ENCODE data around the gene PIAS4. TPM values are rescaled to one million over a fixed set of nuclear protein-coding genes. Genes with fewer than 3 reads are reported as not detected.

The PIAS4 gene
- total RNA-seq, 4 donors from 2014 or later, result 23.0 to 32.4 (median 26.3) TPM

DNA sequence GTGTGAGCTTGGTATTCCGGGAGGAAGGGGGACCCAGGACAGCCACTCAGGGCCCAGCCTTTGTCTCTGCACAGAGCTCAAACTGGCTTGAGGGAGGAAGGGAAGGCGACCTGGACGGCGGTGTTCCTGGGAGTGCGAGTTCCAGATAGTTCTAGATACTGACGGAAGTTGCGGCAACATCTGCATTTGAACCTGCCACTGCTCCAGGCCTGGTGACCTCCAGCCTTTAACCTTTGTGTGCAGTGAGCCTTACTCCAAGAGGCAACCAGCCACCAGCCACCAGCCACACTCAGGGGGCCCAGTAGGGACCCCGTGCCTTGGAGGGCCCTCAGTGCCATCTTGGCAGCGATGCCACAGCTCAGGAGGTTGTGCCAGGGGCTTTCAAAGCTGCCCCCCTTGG is 74.6 kb downstream of the PIAS4 start:
- 75 to 84% methylated on average over 7 of the region's 9 CpGs for WGBS, 2 donors
- no peaks in the 10 kb centered on the region for H3K9me3 ChIP-seq
- no peaks in the 10 kb centered on the region for H3K36me3 ChIP-seq
- peaks cover 3 to 38% (median 20%) of the 10 kb centered on the region in 4 donors for H3K4me1 ChIP-seq
- no peak for TF ChIP-seq POLR2A (IDR thresholded peaks at IDR 0.05)
- no peak for TF ChIP-seq CTCF (IDR thresholded peaks at IDR 0.05)
- TF ChIP-seq EP300 (IDR thresholded peaks at IDR 0.05), result no peak
- no peak overlapping the region for H3K27ac ChIP-seq
- no peak for DNase-seq (ENCODE audit: low spot score in 2 of 2)
- no peaks in the 10 kb centered on the region for H3K27me3 ChIP-seq
- no peak overlapping the region for H3K4me3 ChIP-seq

DNA sequence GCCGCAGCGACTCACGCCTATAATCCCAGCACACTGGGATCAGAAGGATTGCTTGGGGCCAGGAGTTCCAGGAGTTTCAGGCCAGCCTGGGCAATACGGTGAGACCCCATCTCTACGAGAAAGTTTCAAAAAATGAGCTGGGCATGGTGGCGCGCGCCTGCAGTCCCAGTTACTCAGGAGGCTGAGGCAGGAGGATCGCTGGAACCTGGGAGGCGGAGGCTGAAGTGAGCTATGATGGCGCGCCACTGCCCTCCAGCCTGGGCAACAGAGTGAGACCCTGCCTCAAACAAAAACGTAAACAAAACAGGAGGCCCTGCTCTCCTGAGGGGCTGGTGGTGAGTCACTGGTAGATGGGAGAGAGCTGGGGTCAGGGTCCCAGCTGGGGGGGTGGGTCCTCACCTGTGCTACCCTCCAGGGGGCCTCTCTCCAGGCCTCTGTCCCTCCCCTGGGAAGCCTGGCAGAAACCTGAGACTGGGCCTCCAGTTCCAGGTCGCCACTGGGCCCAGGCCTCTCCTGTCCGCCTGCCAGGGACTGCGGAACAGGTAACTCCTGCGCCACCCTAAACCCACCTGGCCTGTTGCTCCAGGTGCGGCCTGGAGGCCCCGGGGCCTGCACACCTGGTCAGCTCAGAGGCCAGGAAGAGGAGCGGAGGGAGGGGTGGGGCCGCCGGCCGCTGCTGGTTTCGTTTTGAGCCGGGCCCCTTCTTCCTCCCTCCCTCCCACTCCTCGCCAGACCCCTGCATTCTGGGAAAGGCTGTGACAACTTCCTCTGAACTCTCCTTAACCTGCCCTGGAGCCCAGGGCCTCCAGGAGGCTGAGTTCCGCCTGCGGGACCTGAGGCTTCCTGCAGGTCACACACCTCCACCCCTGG is 76.4 kb downstream of the PIAS4 start:
- H3K4me1 ChIP-seq, result peaks cover 0 to 31% (median 8%) of the 10 kb centered on the region in 4 donors
- H3K9me3 ChIP-seq, result no peaks in the 10 kb centered on the region
- TF ChIP-seq CTCF (IDR thresholded peaks at IDR 0.05), result no peak
- TF ChIP-seq EP300 (IDR thresholded peaks at IDR 0.05), result no peak
- no peak for TF ChIP-seq POLR2A (IDR thresholded peaks at IDR 0.05)
- no peak for DNase-seq (ENCODE audit: low spot score in 2 of 2)
- WGBS, 2 donors, result 50 to 57% methylated on average over 23 to 28 of the region's 28 CpGs
- peak overlapping the region in 2 of 4 donors; percentile 37 to 50 for H3K27ac ChIP-seq
- H3K36me3 ChIP-seq, result peaks cover 0 to 6% (median 0%) of the 10 kb centered on the region in 3 donors
- no peaks in the 10 kb centered on the region for H3K27me3 ChIP-seq
- H3K4me3 ChIP-seq, result peak overlapping the region in 3 of 4 donors; percentile 6 to 38 (median 9)

- peaks cover 0 to 28% (median 8%) of the 10 kb centered on the region in 4 donors for H3K4me1 ChIP-seq
- TF ChIP-seq CTCF (IDR thresholded peaks at IDR 0.05), result no peak
- TF ChIP-seq POLR2A (IDR thresholded peaks at IDR 0.05), result no peak
- TF ChIP-seq EP300 (IDR thresholded peaks at IDR 0.05), result no peak
- 56 to 60% methylated on average over 7 to 8 of the region's 8 CpGs for WGBS, 2 donors
- H3K27ac ChIP-seq, result peak overlapping the region in 2 of 4 donors; percentile 37 to 50
- H3K4me3 ChIP-seq, result peak overlapping the region in 1 of 4 donors; percentile 38
- no peaks in the 10 kb centered on the region for H3K27me3 ChIP-seq
- no peak for DNase-seq (ENCODE audit: low spot score in 2 of 2)
- H3K36me3 ChIP-seq, result peaks cover 0 to 11% (median 0%) of the 10 kb centered on the region in 3 donors
- H3K9me3 ChIP-seq, result no peaks in the 10 kb centered on the region
Observed at GRCh38 chr19:4084547-4084877, 77.0 kb downstream of the PIAS4 start.

DNA sequence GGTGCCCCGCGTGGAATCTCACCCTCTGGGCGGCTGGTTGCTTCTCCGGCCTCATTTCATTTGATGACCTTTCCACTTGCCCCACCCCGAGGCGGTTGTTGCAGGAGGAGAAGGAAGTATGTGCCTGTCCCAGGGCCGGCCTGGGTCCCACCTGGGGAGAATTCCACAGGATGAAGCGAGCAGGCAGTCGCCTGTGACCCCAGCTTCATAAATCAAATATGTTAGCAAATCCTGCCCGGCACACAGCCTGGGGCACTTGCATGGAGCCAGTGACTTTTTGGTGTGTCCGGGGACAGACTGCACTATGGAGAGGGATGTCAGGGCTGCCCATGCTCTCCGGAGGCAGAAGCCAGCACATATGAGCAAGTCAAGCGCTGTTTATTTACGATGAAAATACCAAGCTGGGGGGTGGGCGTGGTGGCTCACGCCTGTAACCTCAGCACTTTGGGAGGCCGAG is 78.9 kb downstream of the PIAS4 start:
- DNase-seq (ENCODE audit: low spot score in 2 of 2), result no peak
- Histone ChIP-seq H3K27ac (peak overlapping the region in 2 of 4 donors; percentile 37 to 54), H3K9me3 (no peaks in the 10 kb centered on the region), H3K27me3 (no peaks in the 10 kb centered on the region), H3K36me3 (peaks cover 0 to 30% (median 5%) of the 10 kb centered on the region in 3 donors), H3K4me3 (no peak overlapping the region), H3K4me1 (peaks cover 0 to 28% (median 8%) of the 10 kb centered on the region in 4 donors)
- TF ChIP-seq POLR2A (IDR thresholded peaks at IDR 0.05), result no peak
- no peak for TF ChIP-seq CTCF (IDR thresholded peaks at IDR 0.05)
- TF ChIP-seq EP300 (IDR thresholded peaks at IDR 0.05), result no peak
- WGBS, 2 donors, result 43 to 52% methylated on average over 17 of the region's 17 CpGs
